B cell (primary cell): ENCODE data around the gene CAPZB. TPM values are rescaled to one million over a fixed set of nuclear protein-coding genes. Genes with fewer than 3 reads are reported as not detected.

ENCODE experiments used
- ATAC-seq: fragments of 200-7000 bp; cut with Tn5 transposase; one replicate; pipeline ENCODE4 v1.10.0; 2021; ENCODE audit warnings: low read depth, mild to moderate bottlenecking, moderate number of reproducible peaks, moderate library complexity
- CTCF ChIA-PET: fragments of 350-600 bp; sonication (Branson Sonifier 250); formaldehyde crosslinking; loops from one replicate; lab custom pipeline; 2021; ENCODE audit warnings: antibody characterized with exemption, inconsistent platforms; lab: Charles Lee
- POLR2A ChIA-PET: fragments of 350-600 bp; sonication (Branson Sonifier 250); formaldehyde crosslinking; loops from one replicate; lab custom pipeline; 2021; ENCODE audit warnings: antibody characterized with exemption; lab: Charles Lee
- DNase-seq: peaks from one replicate; pipeline ENCODE4 v3.0.0; 2013
- H2AFZ ChIP-seq: 2 replicates; pipeline ENCODE4 v1.6.1; 2012; ENCODE audit warnings: mild to moderate bottlenecking, low read depth, low read length; ENCODE audit not compliant: insufficient read depth, poor library complexity, severe bottlenecking
- H3K27ac ChIP-seq, 2 donors: 1 replicate in 1 of 2; 2 replicates in 1 of 2; pipeline ENCODE4 v1.5.1; 2012 to 2013; ENCODE audit warnings: low read length in 2 of 2, mild to moderate bottlenecking in 2 of 2, moderate library complexity in 1 of 2
- H3K27me3 ChIP-seq, 4 experiments: fragments of 200-600 bp in 1 of 4; sonication (generic) in 1 of 4; replicated peaks in 1 of 4; 1 replicate in 2 of 4; 2 replicates in 2 of 4; pipeline versions ENCODE4 v1.6.1 to v1.7.0; 2013 to 2016; ENCODE audit warnings: low read length in 3 of 4, mild to moderate bottlenecking in 2 of 4, mixed read lengths in 1 of 4, moderate library complexity in 1 of 4; ENCODE audit not compliant: insufficient read depth in 4 of 4, control insufficient read depth in 3 of 4; ENCODE audit errors: control extremely low read depth in 1 of 4
- H3K36me3 ChIP-seq, 2 experiments: replicated peaks in 1 of 2; 1 replicate in 1 of 2; 2 replicates in 1 of 2; pipeline versions ENCODE4 v1.6.1 to v1.7.1; 2013; ENCODE audit warnings: low read length in 1 of 2; ENCODE audit not compliant: insufficient read depth in 2 of 2, control insufficient read depth in 1 of 2; ENCODE audit errors: control extremely low read depth in 1 of 2, extremely low read depth in 1 of 2
- H3K4me1 ChIP-seq, 2 donors: fragments of 200-600 bp in 1 of 2; sonication (generic) in 1 of 2; 1 replicate in 1 of 2; 2 replicates in 1 of 2; pipeline versions ENCODE4 v1.5.1 to v1.6.1; 2013 to 2017; ENCODE audit warnings: low read length in 2 of 2; ENCODE audit not compliant: control insufficient read depth in 2 of 2, insufficient read depth in 2 of 2
- H3K4me2 ChIP-seq: replicated peaks from 2 replicates; pipeline ENCODE3; 2012; ENCODE audit warnings: mild to moderate bottlenecking, low read depth, low read length; ENCODE audit not compliant: poor library complexity, severe bottlenecking
- H3K4me3 ChIP-seq, 5 experiments: fragments of 200-600 bp in 1 of 5; sonication (generic) in 1 of 5; 1 replicate in 3 of 5; 2 replicates in 2 of 5; pipeline versions ENCODE4 v1.5.1 to v1.7.0; 2011 to 2016; ENCODE audit warnings: low read length in 4 of 5, mild to moderate bottlenecking in 4 of 5, low read depth in 2 of 5, control low read depth in 1 of 5, moderate library complexity in 1 of 5; ENCODE audit not compliant: insufficient read depth in 1 of 5; ENCODE audit errors: control extremely low read depth in 1 of 5, extremely low read depth in 1 of 5
- H3K79me2 ChIP-seq: fragments of 200-600 bp; sonication (generic); one replicate; pipeline ENCODE4 v1.6.0; 2016; ENCODE audit warnings: low read length; ENCODE audit not compliant: control insufficient read depth, insufficient read depth
- H3K9ac ChIP-seq: fragments of 200-600 bp; sonication (generic); 2 replicates; pipeline ENCODE4 v1.6.1; 2017; ENCODE audit warnings: mild to moderate bottlenecking, low read length, moderate library complexity
- H3K9me3 ChIP-seq, 3 donors: one replicate each; pipeline versions ENCODE4 v1.6.1 to v1.7.1; 2013; ENCODE audit warnings: low read length in 2 of 3; ENCODE audit not compliant: control insufficient read depth in 2 of 3, insufficient read depth in 1 of 3; ENCODE audit errors: control extremely low read depth in 1 of 3
- H4K20me1 ChIP-seq: 2 replicates; pipeline ENCODE4 v1.6.0; 2012; ENCODE audit warnings: mild to moderate bottlenecking, low read length; ENCODE audit not compliant: insufficient read depth, control insufficient read depth, poor library complexity, severe bottlenecking
- H3K27ac Mint-ChIP-seq: one replicate; pipeline ENCODE4 v1.8.0; 2021; ENCODE audit warnings: mixed read lengths
- H3K27me3 Mint-ChIP-seq: one replicate; pipeline ENCODE4 v1.8.0; 2021; ENCODE audit warnings: mixed read lengths
- H3K4me1 Mint-ChIP-seq: one replicate; pipeline ENCODE4 v1.8.0; 2021; ENCODE audit warnings: mixed read lengths
- H3K4me3 Mint-ChIP-seq: one replicate; pipeline ENCODE4 v1.8.0; 2021; ENCODE audit warnings: mixed read lengths
- H3K9me3 Mint-ChIP-seq: one replicate; pipeline ENCODE4 v1.8.0; 2022; ENCODE audit warnings: mixed read lengths; ENCODE audit not compliant: insufficient read depth
- EZH2 ChIP-seq: IDR thresholded peaks from 2 replicates; pipeline ENCODE4 v1.6.1; 2012; ENCODE audit warnings: borderline replicate concordance, low read depth, mild to moderate bottlenecking, moderate library complexity, low read length; ENCODE audit not compliant: insufficient read depth, poor library complexity, severe bottlenecking
- WGBS: methylation state at CpG from one replicate; pipeline ENCODE4 v1.1.5; 2013; ENCODE audit warnings: missing lambda C conversion rate; ENCODE audit not compliant: insufficient coverage; 5-methylcytosine and 5-hydroxymethylcytosine counted together
- intact Hi-C: fragments of 100-400 bp; cut with micrococcal nuclease; formaldehyde crosslinking; loops from one replicate; pipeline ENCODE4 v1.10.0; 2022
- polyA plus RNA-seq: library from polyadenylated mRNA; depleted of rRNA; stranded (reverse); fragments of >200 nt; gene quantifications from 2 replicates; pipeline ENCODE4 v1.2.3, GENCODE V29; 2012
- total RNA-seq, 2 donors: library from RNA; stranded (reverse); fragments of 120-200 nt in 1 of 2; gene quantifications; 1 replicate in 1 of 2; 2 replicates in 1 of 2; pipeline versions ENCODE4 v1.2.3 to v1.2.4, GENCODE V29; 2013 to 2022
- TF ChIP-seq, protein P1 (sequence below): fragments of 200-600 bp; IDR thresholded peaks from one replicate; pipeline ENCODE4 v1.8.0; 2022; ENCODE audit warnings: antibody characterized with exemption, mild to moderate bottlenecking

CAPZB gene
- total and polyA plus RNA-seq, 2 donors (not counting 1 experiment from before 2014, with no cell fraction given): 126 to 193 TPM

DNA sequence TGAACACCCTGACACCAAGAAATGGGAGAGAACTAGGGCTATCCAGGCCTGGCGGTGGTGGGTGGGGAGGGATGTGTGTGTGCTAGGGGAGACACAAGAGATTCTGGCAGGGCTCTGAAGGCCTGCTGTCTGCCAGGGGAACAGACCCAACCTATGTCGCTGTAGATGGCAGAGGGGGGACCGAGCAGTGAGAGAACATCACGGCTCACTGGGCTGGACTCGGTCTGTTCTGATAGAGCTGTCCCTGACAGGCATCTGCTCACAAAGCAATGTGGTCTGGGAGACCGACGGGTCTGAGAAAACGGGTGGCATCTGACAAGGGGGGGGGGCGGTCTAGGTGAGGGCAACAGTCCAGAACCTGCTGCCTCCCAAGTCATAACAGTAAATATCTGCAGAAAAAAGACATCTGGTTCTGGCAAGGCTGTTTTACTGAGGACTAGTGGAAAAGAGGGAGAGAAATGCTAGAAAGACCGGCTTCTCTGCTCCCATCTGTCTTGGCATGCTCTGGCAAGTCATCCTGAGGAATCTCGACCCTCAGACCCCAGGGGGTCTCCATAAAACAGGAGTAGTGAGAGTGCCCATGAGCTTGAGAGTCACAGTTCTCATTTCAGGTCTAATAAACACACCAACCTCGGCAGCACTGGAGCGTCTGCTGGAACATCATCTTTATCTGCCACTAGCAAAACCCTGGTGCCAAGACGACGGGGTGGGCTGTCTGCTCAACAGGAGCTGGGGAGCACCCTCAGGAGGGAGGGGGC, 136.7 kb downstream of the CAPZB start:
- 93% methylated on average over 8 of the region's 15 CpGs for WGBS
- Histone ChIP-seq H3K9ac (no peak overlapping the region), H2AFZ (no peak overlapping the region), H3K27me3 (no peaks in the 10 kb centered on the region), H3K36me3 (peaks cover 0 to 62% of the 10 kb centered on the region in 2 experiments), H3K4me2 (no peak overlapping the region), H4K20me1 (peaks cover 39% of the 10 kb centered on the region), H3K4me1 (peaks cover 0 to 6% of the 10 kb centered on the region in 2 donors), H3K79me2 (no peaks in the 10 kb centered on the region), H3K27ac (no peak overlapping the region), H3K4me3 (no peak overlapping the region), H3K9me3 (no peaks in the 10 kb centered on the region)
- Mint-ChIP-seq H3K9me3 (no peaks in the 10 kb centered on the region), H3K4me1 (peaks cover 11% of the 10 kb centered on the region), H3K27ac (peak overlapping the region; percentile 41), H3K27me3 (no peaks in the 10 kb centered on the region), H3K4me3 (no peak overlapping the region)
- intact Hi-C loops: no loop called here
- ChIA-PET POLR2A (interaction anchor here (0.8 kb wide), 1 partner anchor 124 kb away, joined by 3 read pairs; no protein-coding TSS in a partner anchor), CTCF (interaction anchor here (1.0 to 1.8 kb wide), 2 partner anchors 233 to 303 kb away, joined by 3 to 5 read pairs; no protein-coding TSS in a partner anchor)
- ATAC-seq (no peak), DNase-seq (no peak)
- TF ChIP-seq EZH2: no peak
- TF ChIP-seq, protein P1, sequence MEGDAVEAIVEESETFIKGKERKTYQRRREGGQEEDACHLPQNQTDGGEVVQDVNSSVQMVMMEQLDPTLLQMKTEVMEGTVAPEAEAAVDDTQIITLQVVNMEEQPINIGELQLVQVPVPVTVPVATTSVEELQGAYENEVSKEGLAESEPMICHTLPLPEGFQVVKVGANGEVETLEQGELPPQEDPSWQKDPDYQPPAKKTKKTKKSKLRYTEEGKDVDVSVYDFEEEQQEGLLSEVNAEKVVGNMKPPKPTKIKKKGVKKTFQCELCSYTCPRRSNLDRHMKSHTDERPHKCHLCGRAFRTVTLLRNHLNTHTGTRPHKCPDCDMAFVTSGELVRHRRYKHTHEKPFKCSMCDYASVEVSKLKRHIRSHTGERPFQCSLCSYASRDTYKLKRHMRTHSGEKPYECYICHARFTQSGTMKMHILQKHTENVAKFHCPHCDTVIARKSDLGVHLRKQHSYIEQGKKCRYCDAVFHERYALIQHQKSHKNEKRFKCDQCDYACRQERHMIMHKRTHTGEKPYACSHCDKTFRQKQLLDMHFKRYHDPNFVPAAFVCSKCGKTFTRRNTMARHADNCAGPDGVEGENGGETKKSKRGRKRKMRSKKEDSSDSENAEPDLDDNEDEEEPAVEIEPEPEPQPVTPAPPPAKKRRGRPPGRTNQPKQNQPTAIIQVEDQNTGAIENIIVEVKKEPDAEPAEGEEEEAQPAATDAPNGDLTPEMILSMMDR: no peak
